Activated CD8-positive, alpha-beta memory T cell treated with anti-CD3 and anti-CD28 coated beads, Interleukin-2, amount 50 U/mL, for 24 hours (primary cell): ENCODE data around the gene EEF1G.
"Not testable (repeated sequence)": the region's sequence is repeated elsewhere in the genome, so short reads cannot be mapped to it uniquely, and the experiment has no call there.

ENCODE experiments used
- DNase-seq: peaks from one replicate; pipeline ENCODE4 v3.0.0-alpha.2; 2020; ENCODE audit errors: extremely low read depth

Gene EEF1G

GRCh38 chr11:62578541-62578940, 4.8 kb upstream of the EEF1G start:
- no peak for DNase-seq

DNA sequence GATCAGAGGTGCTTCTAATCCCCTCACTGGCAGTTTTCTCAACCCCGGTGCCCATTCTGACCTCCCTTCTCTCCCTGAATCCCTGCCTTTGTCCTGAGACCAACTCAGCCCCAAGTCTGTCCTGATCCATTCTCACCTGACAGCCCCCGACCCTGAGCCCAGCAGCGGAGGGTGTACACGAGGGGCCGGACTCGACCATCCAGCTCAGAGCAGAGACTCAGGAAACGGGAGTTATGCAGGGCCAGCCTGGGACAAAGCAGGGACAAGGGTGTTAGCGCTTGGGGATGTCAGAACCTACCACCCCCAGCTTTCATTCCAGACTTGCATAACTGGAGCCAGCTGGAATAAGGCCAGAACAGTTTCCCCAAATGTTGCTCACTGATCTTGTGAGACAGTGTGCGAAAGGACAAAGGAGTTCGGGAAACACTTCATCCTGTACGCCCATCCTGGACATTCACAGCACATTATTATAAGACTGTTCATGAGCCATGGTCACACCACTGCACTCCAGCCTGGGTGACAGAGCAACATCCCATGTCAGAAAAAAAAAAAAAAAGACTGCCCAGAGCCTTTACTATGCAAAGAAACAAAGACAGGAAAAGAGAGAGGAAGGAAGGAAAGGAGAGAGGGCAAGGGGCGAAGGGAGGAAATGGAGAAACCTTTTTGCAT, 3.5 kb upstream of the EEF1G start:
- DNase-seq: no peak

- DNase-seq: no peak
Observed at GRCh38 chr11:62575837-62576236, 2.1 kb upstream of the EEF1G start.

DNA sequence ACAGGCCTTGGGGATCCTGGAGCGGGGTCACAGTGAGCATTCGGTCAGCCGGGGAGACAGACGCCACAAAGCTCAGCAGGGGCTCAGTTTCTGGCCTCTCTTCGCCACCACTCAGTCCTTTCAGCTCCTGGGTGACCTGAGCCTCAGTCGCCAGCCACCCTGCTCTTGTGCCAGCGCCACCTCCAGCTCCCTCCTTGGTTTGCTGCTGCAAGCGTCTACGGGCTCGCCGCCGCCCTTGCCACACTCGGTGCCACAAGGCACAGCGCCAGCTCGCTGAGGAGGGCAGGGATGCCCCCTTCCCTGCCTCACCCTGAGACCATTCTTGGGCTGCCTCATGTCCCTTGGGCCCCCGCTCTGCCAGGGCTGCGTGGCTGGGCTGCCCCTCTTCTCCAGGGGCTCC, 1.5 kb upstream of the EEF1G start:
- DNase-seq: no peak

- DNase-seq: no peak
Observed at GRCh38 chr11:62574363-62575071, 826 bp upstream of the EEF1G start.

- no peak for DNase-seq
Observed at GRCh38 chr11:62573006-62573591, 592 bp downstream of the EEF1G start.

GRCh38 chr11:62572431-62572830, 1.3 kb downstream of the EEF1G start:
- DNase-seq: no peak

GRCh38 chr11:62571493-62571892, 2.2 kb downstream of the EEF1G start:
- not testable (repeated sequence) for DNase-seq

DNA sequence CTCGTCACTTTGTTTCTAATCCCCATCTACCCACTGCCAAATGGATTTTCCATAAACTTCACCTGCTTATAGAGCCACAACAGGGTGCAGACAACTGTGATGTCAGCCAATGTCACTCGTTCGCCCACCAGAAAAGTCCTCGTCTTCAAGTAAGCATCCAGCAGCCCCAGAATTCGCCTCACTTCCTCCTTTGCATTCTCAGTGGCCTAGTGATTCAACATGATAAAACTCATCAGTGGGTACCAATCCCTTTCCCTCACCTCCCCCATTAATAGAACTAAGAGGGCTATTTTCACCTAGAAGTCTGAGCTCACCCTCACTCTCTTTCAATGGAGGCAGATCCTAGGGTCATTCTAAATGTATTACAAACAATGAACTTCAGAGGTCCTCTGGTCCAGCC, 2.8 kb downstream of the EEF1G start:
- DNase-seq: not testable (repeated sequence)

DNA sequence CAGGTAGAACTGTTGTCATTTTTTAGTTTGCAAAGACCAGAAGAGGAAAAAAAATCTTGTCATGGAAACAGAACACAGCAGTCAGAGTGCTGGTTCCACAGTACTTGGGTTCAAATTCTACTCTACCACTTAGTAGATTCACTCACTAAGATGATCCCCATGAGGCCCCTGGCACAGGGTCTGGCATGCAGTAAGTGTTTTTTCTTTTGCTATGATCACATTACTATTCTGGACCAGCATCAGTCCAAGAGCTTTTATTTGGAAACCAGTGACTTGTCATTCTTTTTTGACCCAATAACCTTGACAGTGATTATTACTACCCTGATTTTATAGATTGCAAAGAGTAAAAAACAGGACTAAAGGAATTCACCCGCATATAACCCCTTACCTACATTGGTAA, 4.1 kb downstream of the EEF1G start:
- no peak for DNase-seq

GRCh38 chr11:62567018-62567633, 6.6 kb downstream of the EEF1G start:
- DNase-seq: no peak

GRCh38 chr11:62566247-62566646, 7.4 kb downstream of the EEF1G start:
- no peak for DNase-seq

GRCh38 chr11:62565100-62565802, 8.4 kb downstream of the EEF1G start:
- DNase-seq: no peak

- DNase-seq: not testable (repeated sequence)
Observed at GRCh38 chr11:62561677-62562230, 11.9 kb downstream of the EEF1G start.

DNA sequence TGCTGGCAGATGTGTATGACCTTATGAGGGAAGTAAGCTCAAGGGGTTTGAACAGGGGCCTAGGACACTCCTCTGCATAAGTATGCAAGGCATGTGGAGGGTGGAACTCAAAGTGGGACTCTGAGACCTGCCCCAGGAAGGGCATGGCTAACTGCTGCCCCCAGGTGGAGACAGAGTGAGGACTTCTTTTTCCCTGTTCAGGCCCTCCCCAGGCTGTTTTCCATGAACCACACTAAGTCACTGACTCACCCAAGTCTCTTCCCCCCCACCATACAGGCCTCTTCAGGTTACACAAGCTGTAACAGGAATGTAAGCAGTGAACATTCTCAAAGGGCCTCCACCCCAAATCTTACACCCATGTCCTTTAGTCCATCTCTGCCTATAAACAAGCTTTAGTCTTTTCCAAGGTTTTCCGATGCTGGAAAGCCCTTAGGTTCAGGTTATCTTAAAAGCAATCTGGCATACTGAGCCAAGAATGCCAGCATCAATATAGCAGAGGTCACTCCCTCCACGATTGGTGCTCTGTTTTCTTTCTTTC, 13.1 kb downstream of the EEF1G start:
- DNase-seq: no peak

DNA sequence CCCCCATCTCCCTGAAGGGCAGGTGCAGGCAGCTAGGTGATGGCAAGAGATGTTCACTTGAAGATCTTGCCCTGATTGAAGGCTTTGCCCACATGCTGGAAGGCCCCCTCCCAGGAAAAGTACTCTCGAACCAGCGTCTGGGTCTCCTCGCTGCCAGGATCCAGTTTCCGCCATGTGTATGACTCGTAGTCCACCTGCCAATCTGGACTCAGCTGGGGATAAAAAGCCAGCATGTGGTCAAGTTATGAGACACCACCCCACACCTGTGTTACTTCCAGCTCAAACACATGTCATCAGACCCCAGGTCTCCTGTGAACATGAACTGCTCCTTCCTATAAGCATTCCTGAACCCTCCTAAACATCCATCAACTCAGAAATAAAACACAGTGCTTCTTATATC, 14.1 kb downstream of the EEF1G start:
- not testable (repeated sequence) for DNase-seq

GRCh38 chr11:62559204-62559603, 14.5 kb downstream of the EEF1G start:
- no peak for DNase-seq

- DNase-seq: no peak
Observed at GRCh38 chr11:62558669-62559068, 15.0 kb downstream of the EEF1G start.

- no peak for DNase-seq
Observed at GRCh38 chr11:62556875-62557631, 16.6 kb downstream of the EEF1G start.

- no peak for DNase-seq
Observed at GRCh38 chr11:62556108-62556874, 17.4 kb downstream of the EEF1G start.
